WTC11 (cell line): ENCODE measurements around the gene MMP23B. TPM values are rescaled to one million over a fixed set of nuclear protein-coding genes. Genes with fewer than 3 reads are reported as not detected.

Source experiments
- ATAC-seq: fragments of 200-7000 bp; cut with Tn5 transposase; 2 replicates; pipeline ENCODE4 v1.10.0; 2021; ENCODE audit warnings: mild to moderate bottlenecking, moderate library complexity
- CTCF ChIA-PET: fragments of 300-600 bp; sonication (Branson Sonifier 250); formaldehyde crosslinking; loops from one replicate; lab custom pipeline; 2021; ENCODE audit warnings: antibody characterized with exemption; lab: Charles Lee
- POLR2A ChIA-PET: fragments of 350-600 bp; sonication (Branson Sonifier 250); formaldehyde crosslinking; loops from one replicate; lab custom pipeline; 2021; ENCODE audit warnings: antibody characterized with exemption; lab: Charles Lee
- DNase-seq: peaks from one replicate; pipeline ENCODE4 v3.0.0; 2021; ENCODE audit warnings: low spot score
- H3K27ac Mint-ChIP-seq: 2 replicates; pipeline ENCODE4 v1.8.0; 2021; ENCODE audit warnings: mixed read lengths
- H3K27me3 Mint-ChIP-seq: 2 replicates; pipeline ENCODE4 v1.8.0; 2021; ENCODE audit warnings: low read depth, mild to moderate bottlenecking, moderate library complexity, mixed read lengths
- H3K36me3 Mint-ChIP-seq: 2 replicates; pipeline ENCODE4 v1.8.0; 2021; ENCODE audit warnings: mixed read lengths
- H3K4me1 Mint-ChIP-seq: 2 replicates; pipeline ENCODE4 v1.8.0; 2022; ENCODE audit warnings: mixed read lengths
- H3K4me3 Mint-ChIP-seq: 2 replicates; pipeline ENCODE4 v1.8.0; 2021; ENCODE audit warnings: mild to moderate bottlenecking, moderate library complexity, mixed read lengths
- H3K9me3 Mint-ChIP-seq: 2 replicates; pipeline ENCODE4 v1.8.0; 2021; ENCODE audit warnings: mixed read lengths
- ARID4B ChIP-seq: sonication (generic); formaldehyde crosslinking; IDR thresholded peaks from 2 replicates; pipeline ENCODE4 v1.8.0; 2023; ENCODE audit warnings: missing genetic modification reagents, mild to moderate bottlenecking, borderline replicate concordance
- FOXJ3 ChIP-seq: sonication (generic); formaldehyde crosslinking; IDR thresholded peaks from 2 replicates; pipeline ENCODE4 v1.9.0; 2021; ENCODE audit warnings: missing genetic modification reagents, mild to moderate bottlenecking, borderline replicate concordance
- IRF2 ChIP-seq: sonication (generic); formaldehyde crosslinking; IDR thresholded peaks from 2 replicates; pipeline ENCODE4 v1.8.0; 2022; ENCODE audit warnings: low read depth, missing genetic modification reagents, borderline replicate concordance
- JAZF1 ChIP-seq: fragments of 250-450 bp; sonication (Bioruptor Pico); IDR thresholded peaks from 2 replicates; pipeline ENCODE4 v1.9.0; 2021; ENCODE audit warnings: moderate library complexity, mild to moderate bottlenecking, inconsistent platforms
- NFE2L1 ChIP-seq: sonication (generic); formaldehyde crosslinking; IDR thresholded peaks from 2 replicates; pipeline ENCODE4 v1.8.1; 2023; ENCODE audit warnings: missing genetic modification reagents
- NFYB ChIP-seq: sonication (generic); formaldehyde crosslinking; conservative IDR thresholded peaks from 2 replicates; pipeline ENCODE4 v1.8.0; 2022; ENCODE audit warnings: low read depth, missing genetic modification reagents
- PRRX2 ChIP-seq: fragments of 250-450 bp; sonication (Bioruptor Pico); IDR thresholded peaks from 2 replicates; pipeline ENCODE4 v1.8.0; 2021; ENCODE audit warnings: mild to moderate bottlenecking
- RELA ChIP-seq: sonication (generic); formaldehyde crosslinking; IDR thresholded peaks from 2 replicates; pipeline ENCODE4 v1.8.1; 2022; ENCODE audit warnings: missing genetic modification reagents, mild to moderate bottlenecking, borderline replicate concordance
- RORB ChIP-seq: fragments of 250-450 bp; sonication (Bioruptor Pico); IDR thresholded peaks from 2 replicates; pipeline ENCODE4 v1.9.0; 2021; ENCODE audit warnings: mild to moderate bottlenecking
- SMAD4 ChIP-seq: sonication (generic); formaldehyde crosslinking; IDR thresholded peaks from 2 replicates; pipeline ENCODE4 v1.8.0; 2022; ENCODE audit warnings: mild to moderate bottlenecking, missing genetic modification reagents
- TEAD1 ChIP-seq: sonication (generic); formaldehyde crosslinking; IDR thresholded peaks from 2 replicates; pipeline ENCODE4 v1.8.0; 2022; ENCODE audit warnings: mild to moderate bottlenecking, missing genetic modification reagents
- ZMAT4 ChIP-seq: fragments of 250-450 bp; sonication (Bioruptor Pico); IDR thresholded peaks from 2 replicates; pipeline ENCODE4 v1.9.0; 2021; ENCODE audit warnings: mild to moderate bottlenecking
- ZNF263 ChIP-seq: sonication (generic); formaldehyde crosslinking; IDR thresholded peaks from 2 replicates; pipeline ENCODE4 v1.8.1; 2022; ENCODE audit warnings: low read depth, mild to moderate bottlenecking, moderate library complexity, missing genetic modification reagents
- ZNF396 ChIP-seq: fragments of 250-450 bp; sonication (Bioruptor Pico); IDR thresholded peaks from 2 replicates; pipeline ENCODE4 v1.8.0; 2021; ENCODE audit warnings: mild to moderate bottlenecking, moderate library complexity, borderline replicate concordance
- ZNF425 ChIP-seq: fragments of 250-450 bp; sonication (Bioruptor Pico); conservative IDR thresholded peaks from 2 replicates; pipeline ENCODE4 v1.9.0; 2021; ENCODE audit warnings: mild to moderate bottlenecking
- ZNF671 ChIP-seq: fragments of 250-450 bp; sonication (Bioruptor Pico); IDR thresholded peaks from 2 replicates; pipeline ENCODE4 v1.8.0; 2021; ENCODE audit warnings: mild to moderate bottlenecking
- total RNA-seq: library from RNA; stranded (reverse); gene quantifications from 3 replicates; pipeline ENCODE4 v1.2.3, GENCODE V29; 2021
- TF ChIP-seq, protein P1 (sequence below): sonication (generic); formaldehyde crosslinking; IDR thresholded peaks from 2 replicates; pipeline ENCODE4 v1.8.0; 2022; ENCODE audit warnings: mild to moderate bottlenecking, missing genetic modification reagents
- TF ChIP-seq, protein P2 (sequence below): sonication (generic); formaldehyde crosslinking; IDR thresholded peaks from 2 replicates; pipeline ENCODE4 v1.8.0; 2022; ENCODE audit warnings: mild to moderate bottlenecking, missing genetic modification reagents
- TF ChIP-seq, protein P3 (sequence below): sonication (generic); formaldehyde crosslinking; IDR thresholded peaks from 2 replicates; pipeline ENCODE4 v1.8.0; 2023; ENCODE audit warnings: missing genetic modification reagents

Gene MMP23B
- total RNA-seq, 1 experiment from 2014 or later: 20.0 TPM

DNA sequence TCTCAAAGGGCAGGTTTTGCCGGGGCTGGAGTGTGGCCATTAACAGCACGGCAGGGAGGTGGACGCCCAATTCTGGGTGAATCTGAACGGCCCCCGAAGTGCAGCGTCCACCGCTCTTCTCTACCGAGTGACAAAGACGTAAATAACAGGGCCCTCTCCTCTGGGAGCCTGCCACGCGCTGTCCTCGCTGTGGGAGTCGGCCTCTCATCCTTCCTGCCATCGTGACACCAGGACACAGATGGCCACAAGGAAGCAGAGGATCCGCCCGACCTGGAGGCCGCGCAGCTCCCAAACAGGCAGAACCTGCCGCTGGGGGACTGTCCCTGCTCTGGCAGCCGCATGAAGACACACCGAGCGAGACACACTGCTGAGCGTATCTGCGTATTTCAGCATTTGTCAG lies 38.9 kb downstream of the MMP23B start:
- Mint-ChIP-seq H3K4me3 (no peak overlapping the region), H3K4me1 (no peaks in the 10 kb centered on the region), H3K9me3 (no peaks in the 10 kb centered on the region), H3K27ac (no peak overlapping the region), H3K27me3 (no peaks in the 10 kb centered on the region), H3K36me3 (peaks cover 35% of the 10 kb centered on the region)
- DNase-seq (no peak), ATAC-seq (no peak)
- CTCF ChIA-PET: no interaction called here
- POLR2A ChIA-PET: no interaction called here
- no peak for TF ChIP-seq NFE2L1 (CRISPR knock-in tag)
- TF ChIP-seq ARID4B: no peak
- TF ChIP-seq, protein P1, sequence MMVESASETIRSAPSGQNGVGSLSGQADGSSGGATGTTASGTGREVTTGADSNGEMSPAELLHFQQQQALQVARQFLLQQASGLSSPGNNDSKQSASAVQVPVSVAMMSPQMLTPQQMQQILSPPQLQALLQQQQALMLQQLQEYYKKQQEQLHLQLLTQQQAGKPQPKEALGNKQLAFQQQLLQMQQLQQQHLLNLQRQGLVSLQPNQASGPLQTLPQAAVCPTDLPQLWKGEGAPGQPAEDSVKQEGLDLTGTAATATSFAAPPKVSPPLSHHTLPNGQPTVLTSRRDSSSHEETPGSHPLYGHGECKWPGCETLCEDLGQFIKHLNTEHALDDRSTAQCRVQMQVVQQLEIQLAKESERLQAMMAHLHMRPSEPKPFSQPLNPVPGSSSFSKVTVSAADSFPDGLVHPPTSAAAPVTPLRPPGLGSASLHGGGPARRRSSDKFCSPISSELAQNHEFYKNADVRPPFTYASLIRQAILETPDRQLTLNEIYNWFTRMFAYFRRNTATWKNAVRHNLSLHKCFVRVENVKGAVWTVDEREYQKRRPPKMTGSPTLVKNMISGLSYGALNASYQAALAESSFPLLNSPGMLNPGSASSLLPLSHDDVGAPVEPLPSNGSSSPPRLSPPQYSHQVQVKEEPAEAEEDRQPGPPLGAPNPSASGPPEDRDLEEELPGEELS (CRISPR knock-in tag): no peak
- no peak for TF ChIP-seq TEAD1 (CRISPR knock-in tag)
- no peak for TF ChIP-seq NFYB
- no peak for TF ChIP-seq ZNF263 (CRISPR knock-in tag)
- no peak for TF ChIP-seq IRF2 (CRISPR knock-in tag)

- Mint-ChIP-seq H3K36me3 (peaks cover 30% of the 10 kb centered on the region), H3K27ac (no peak overlapping the region), H3K4me3 (no peak overlapping the region), H3K9me3 (no peaks in the 10 kb centered on the region), H3K27me3 (no peaks in the 10 kb centered on the region), H3K4me1 (no peaks in the 10 kb centered on the region)
- DNase-seq: no peak
- TF ChIP-seq ZMAT4 (CRISPR knock-in tag): no peak
- no peak for TF ChIP-seq ZNF263 (CRISPR knock-in tag)
- TF ChIP-seq JAZF1 (CRISPR knock-in tag): no peak
- no peak for ATAC-seq
- CTCF ChIA-PET: no interaction called here
- POLR2A ChIA-PET: no interaction called here
Measured at GRCh38 chr1:1671365-1672119, 39.6 kb downstream of the MMP23B start.

DNA sequence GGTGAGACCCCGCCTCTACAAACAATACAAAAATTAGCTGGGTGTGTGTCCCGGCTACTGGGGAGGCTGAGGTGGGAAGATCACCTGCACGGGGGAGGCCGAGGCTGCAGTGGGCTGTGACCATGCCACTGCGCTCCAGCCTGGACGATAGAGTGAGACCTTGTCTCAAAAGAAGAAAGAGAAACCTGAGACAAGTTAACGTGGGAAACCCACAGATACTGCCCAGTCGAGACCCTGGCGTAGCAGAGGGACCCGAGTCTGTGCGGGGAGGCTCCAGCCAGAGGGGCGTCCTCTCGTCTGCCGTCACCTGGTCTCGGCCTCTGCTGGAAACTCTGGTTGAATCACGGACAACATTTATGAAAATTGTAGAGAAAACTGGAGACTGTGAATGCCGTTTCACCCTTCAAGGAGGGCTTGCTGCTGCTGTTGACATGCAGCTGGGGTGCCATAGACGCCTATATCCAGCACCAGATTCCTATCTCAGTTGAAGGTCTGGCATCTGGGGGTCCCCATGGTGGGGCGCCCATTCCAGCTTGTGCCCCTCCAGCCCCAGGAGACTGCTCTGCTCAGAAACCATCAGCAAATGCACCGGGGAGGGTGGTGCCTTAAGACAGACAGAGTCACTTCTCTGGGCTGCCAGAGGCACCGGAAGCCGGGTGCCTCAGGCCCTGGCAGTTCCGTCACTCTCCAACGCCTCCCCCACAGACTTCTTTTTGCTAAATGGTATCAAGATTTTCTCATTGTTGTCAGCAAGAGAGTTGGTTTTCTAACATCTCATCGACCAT lies 40.4 kb downstream of the MMP23B start:
- DNase-seq (no peak), ATAC-seq (no peak)
- Mint-ChIP-seq H3K4me1 (no peaks in the 10 kb centered on the region), H3K27me3 (no peaks in the 10 kb centered on the region), H3K27ac (no peak overlapping the region), H3K4me3 (no peak overlapping the region), H3K9me3 (no peaks in the 10 kb centered on the region), H3K36me3 (peaks cover 30% of the 10 kb centered on the region)
- CTCF ChIA-PET: no interaction called here
- POLR2A ChIA-PET: no interaction called here
- no peak for TF ChIP-seq ZNF671 (CRISPR knock-in tag)
- TF ChIP-seq ZNF396 (CRISPR knock-in tag): no peak
- no peak for TF ChIP-seq RORB (CRISPR knock-in tag)
- no peak for TF ChIP-seq ZNF425 (CRISPR knock-in tag)
- TF ChIP-seq, protein P2, sequence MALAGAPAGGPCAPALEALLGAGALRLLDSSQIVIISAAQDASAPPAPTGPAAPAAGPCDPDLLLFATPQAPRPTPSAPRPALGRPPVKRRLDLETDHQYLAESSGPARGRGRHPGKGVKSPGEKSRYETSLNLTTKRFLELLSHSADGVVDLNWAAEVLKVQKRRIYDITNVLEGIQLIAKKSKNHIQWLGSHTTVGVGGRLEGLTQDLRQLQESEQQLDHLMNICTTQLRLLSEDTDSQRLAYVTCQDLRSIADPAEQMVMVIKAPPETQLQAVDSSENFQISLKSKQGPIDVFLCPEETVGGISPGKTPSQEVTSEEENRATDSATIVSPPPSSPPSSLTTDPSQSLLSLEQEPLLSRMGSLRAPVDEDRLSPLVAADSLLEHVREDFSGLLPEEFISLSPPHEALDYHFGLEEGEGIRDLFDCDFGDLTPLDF: no peak
- no peak for TF ChIP-seq PRRX2 (CRISPR knock-in tag)
- no peak for TF ChIP-seq RELA
- TF ChIP-seq FOXJ3 (CRISPR knock-in tag): no peak
- TF ChIP-seq SMAD4 (CRISPR knock-in tag): no peak
- TF ChIP-seq, protein P3, sequence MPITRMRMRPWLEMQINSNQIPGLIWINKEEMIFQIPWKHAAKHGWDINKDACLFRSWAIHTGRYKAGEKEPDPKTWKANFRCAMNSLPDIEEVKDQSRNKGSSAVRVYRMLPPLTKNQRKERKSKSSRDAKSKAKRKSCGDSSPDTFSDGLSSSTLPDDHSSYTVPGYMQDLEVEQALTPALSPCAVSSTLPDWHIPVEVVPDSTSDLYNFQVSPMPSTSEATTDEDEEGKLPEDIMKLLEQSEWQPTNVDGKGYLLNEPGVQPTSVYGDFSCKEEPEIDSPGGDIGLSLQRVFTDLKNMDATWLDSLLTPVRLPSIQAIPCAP (CRISPR knock-in tag): no peak
